GM12878 (cell line): ENCODE results near the gene ITPR2. TPM values are rescaled to one million over a fixed set of nuclear protein-coding genes. Genes with fewer than 3 reads are reported as not detected.

ENCODE experiments used
- ATAC-seq: fragments of 200-7000 bp; cut with Tn5 transposase; 3 replicates; pipeline ENCODE4 v1.9.1; 2020; ENCODE audit warnings: mild to moderate bottlenecking, moderate library complexity
- BruUV-seq: library from RNA; stranded (reverse); fragments of 400-500 nt; replicated peaks from 2 replicates; lab custom pipeline; 2021; lab: Mats Ljungman, UMichigan
- CTCF ChIA-PET: fragments of 300-600 bp; sonication (Branson Sonifier 250); formaldehyde crosslinking; extraction: SDS; loops from one replicate; lab custom pipeline; 2021; ENCODE audit warnings: inconsistent platforms; lab: Yijun Ruan, JAX
- POLR2A ChIA-PET: fragments of 350-600 bp; formaldehyde crosslinking; extraction: SDS; loops from one replicate; lab custom pipeline; 2021; ENCODE audit warnings: inconsistent platforms; lab: Charles Lee
- RAD21 ChIA-PET: fragments of 300-600 bp; sonication (Branson Sonifier 250); formaldehyde crosslinking; loops from one replicate; lab custom pipeline; 2023; ENCODE audit warnings: antibody characterized with exemption; ENCODE audit not compliant: unreplicated experiment; lab: Charles Lee
- SMC1A ChIA-PET: fragments of 300-600 bp; sonication (Branson Sonifier 250); formaldehyde crosslinking; loops from one replicate; lab custom pipeline; 2023; ENCODE audit not compliant: unreplicated experiment, uncharacterized antibody; lab: Charles Lee
- DNase-seq: peaks from one replicate; pipeline ENCODE4 v3.0.0-alpha.2; 2011; ENCODE audit warnings: low read depth, low spot score
- FAIRE-seq: peaks from 3 replicates; lab custom pipeline; 2011; peaks lifted over from hg19 to GRCh38; lab: Jason Lieb, UNC
- H2AFZ ChIP-seq: 2 replicates; pipeline ENCODE4 v1.6.0; 2011; ENCODE audit warnings: low read depth, low read length, control low read depth; ENCODE audit not compliant: control insufficient read depth
- H3K27ac ChIP-seq: 2 replicates; pipeline ENCODE4 v1.5.1; 2011; ENCODE audit warnings: control low read depth; ENCODE audit not compliant: control insufficient read depth, insufficient read depth
- H3K27me3 ChIP-seq, 2 experiments: replicated peaks in 1 of 2; 2 replicates each; pipeline versions ENCODE4 v1.6.0 to v1.6.1; 2011; ENCODE audit warnings: low read length in 1 of 2; ENCODE audit not compliant: control insufficient read depth in 2 of 2, insufficient read depth in 2 of 2
- H3K36me3 ChIP-seq, 2 experiments: 2 replicates each; pipeline ENCODE4 v1.5.1; 2011; ENCODE audit warnings: low read length in 1 of 2; ENCODE audit not compliant: control insufficient read depth in 2 of 2, insufficient read depth in 2 of 2
- H3K4me1 ChIP-seq: 2 replicates; pipeline ENCODE4 v1.6.1; 2011; ENCODE audit warnings: mild to moderate bottlenecking, low read length, moderate library complexity, mixed read lengths; ENCODE audit not compliant: control insufficient read depth, insufficient read depth
- H3K4me2 ChIP-seq: 2 replicates; pipeline ENCODE4 v1.6.0; 2011; ENCODE audit warnings: control low read depth; ENCODE audit not compliant: control insufficient read depth, insufficient read depth
- H3K4me3 ChIP-seq: fragments of 200-600 bp; sonication (generic); 2 replicates; pipeline ENCODE4 v1.5.1; 2016
- H3K79me2 ChIP-seq: 2 replicates; pipeline ENCODE4 v1.6.0; 2011; ENCODE audit warnings: low read length; ENCODE audit not compliant: control insufficient read depth, insufficient read depth
- H3K9ac ChIP-seq: 2 replicates; pipeline ENCODE4 v1.8.0; 2011; ENCODE audit warnings: low read length, control low read depth, mixed read lengths; ENCODE audit not compliant: control insufficient read depth, insufficient read depth
- H3K9me3 ChIP-seq: replicated peaks from 3 replicates; pipeline ENCODE4 v1.5.1; 2011; ENCODE audit warnings: mild to moderate bottlenecking, low read length; ENCODE audit not compliant: control insufficient read depth, insufficient read depth
- H4K20me1 ChIP-seq: 2 replicates; pipeline ENCODE4 v1.6.0; 2011; ENCODE audit not compliant: control insufficient read depth, insufficient read depth
- CBX3 ChIP-seq: fragments of 200-600 bp; sonication (generic); IDR thresholded peaks from 2 replicates; pipeline ENCODE4 v1.6.1; 2016; ENCODE audit warnings: low read depth, borderline replicate concordance
- CBX5 ChIP-seq: sonication (generic); IDR thresholded peaks from 2 replicates; pipeline ENCODE4 v1.6.1; 2016; ENCODE audit warnings: low read depth, moderate library complexity, mild to moderate bottlenecking, inconsistent platforms
- CHD2 ChIP-seq: IDR thresholded peaks from 2 replicates; pipeline ENCODE4 v1.6.1; 2011; ENCODE audit warnings: low read depth, low read length, improper control_type of control experiment, borderline replicate concordance
- CHD4 ChIP-seq: fragments of 200-600 bp; sonication (generic); IDR thresholded peaks from 2 replicates; pipeline ENCODE4 v1.6.1; 2016; ENCODE audit warnings: mild to moderate bottlenecking
- ETV6 ChIP-seq, 2 experiments: fragments of 450-650 bp in 1 of 2; IDR thresholded peaks in 1 of 2; conservative IDR thresholded peaks in 1 of 2; 2 replicates each; pipeline ENCODE4 v1.6.1; 2014; ENCODE audit warnings: antibody characterized with exemption in 1 of 2, borderline replicate concordance in 1 of 2, low read depth in 1 of 2, mild to moderate bottlenecking in 1 of 2, moderate library complexity in 1 of 2
- EZH2 ChIP-seq: IDR thresholded peaks from 2 replicates; pipeline ENCODE4 v1.6.1; 2012; ENCODE audit warnings: low read depth, mild to moderate bottlenecking, control low read depth, inconsistent platforms, low read length, borderline replicate concordance; ENCODE audit not compliant: control insufficient read depth
- HCFC1 ChIP-seq: fragments of 150-350 bp; IDR thresholded peaks from 2 replicates; pipeline ENCODE4 v1.6.1; 2014; ENCODE audit warnings: low read length
- HDAC2 ChIP-seq: fragments of 200-600 bp; sonication (generic); IDR thresholded peaks from 2 replicates; pipeline ENCODE4 v1.6.1; 2017
- HSF1 ChIP-seq: fragments of 150-350 bp; IDR thresholded peaks from 2 replicates; pipeline ENCODE4 v1.6.1; 2014; ENCODE audit warnings: mild to moderate bottlenecking, low read depth, low read length
- JUND ChIP-seq: IDR thresholded peaks from 2 replicates; pipeline ENCODE4 v1.6.1; 2012; ENCODE audit warnings: low read depth, mild to moderate bottlenecking, low read length, improper control_type of control experiment, moderate library complexity
- MTA3 ChIP-seq: IDR thresholded peaks from 2 replicates; pipeline ENCODE4 v1.6.1; 2012; ENCODE audit warnings: low read length, inconsistent platforms, borderline replicate concordance
- NFYA ChIP-seq: IDR thresholded peaks from 2 replicates; pipeline ENCODE4 v1.6.1; 2011; ENCODE audit warnings: low read depth, mild to moderate bottlenecking, low read length, improper control_type of control experiment, borderline replicate concordance
- NFYB ChIP-seq: IDR thresholded peaks from 2 replicates; pipeline ENCODE4 v1.6.1; 2011; ENCODE audit warnings: low read depth, mild to moderate bottlenecking, low read length, improper control_type of control experiment, moderate library complexity; ENCODE audit not compliant: insufficient read depth
- NR2C2 ChIP-seq: IDR thresholded peaks from 2 replicates; pipeline ENCODE4 v1.6.1; 2011; ENCODE audit warnings: borderline replicate concordance, low read depth; ENCODE audit not compliant: control insufficient read depth, insufficient read length
- SIX5 ChIP-seq: IDR thresholded peaks from 2 replicates; pipeline ENCODE4 v1.6.1; 2011; ENCODE audit warnings: mild to moderate bottlenecking, low read depth, low read length, moderate library complexity; ENCODE audit not compliant: severe bottlenecking
- SRF ChIP-seq, 2 experiments: IDR thresholded peaks; 2 replicates each; pipeline ENCODE4 v1.6.1; 2011; ENCODE audit warnings: low read depth in 2 of 2, low read length in 2 of 2, mild to moderate bottlenecking in 1 of 2, moderate library complexity in 1 of 2
- TCF12 ChIP-seq: IDR thresholded peaks from 2 replicates; pipeline ENCODE4 v1.6.1; 2011; ENCODE audit warnings: low read depth, mild to moderate bottlenecking, low read length
- WGBS: methylation state at CpG from one replicate; pipeline ENCODE4 v1.1.6; 2016; ENCODE audit warnings: low lambda C conversion rate; ENCODE audit not compliant: insufficient replicate concordance, insufficient coverage; ENCODE audit errors: missing lambda C conversion rate; 5-methylcytosine and 5-hydroxymethylcytosine counted together
- in situ Hi-C: fragments of 300-500 bp; cut with MboI; formaldehyde crosslinking; loops from 9 replicates; pipeline ENCODE4 v1.14.3; 2018; ENCODE audit warnings: mixed read lengths
- intact Hi-C: fragments of 100-400 bp; cut with micrococcal nuclease; formaldehyde crosslinking; loops from one replicate; pipeline ENCODE4 v1.14.2; 2022; ENCODE audit not compliant: unreplicated experiment
- polyA plus RNA-seq, 11 experiments: library from polyadenylated mRNA; depleted of rRNA in 4 of 11; unstranded in 6 of 11; stranded (reverse) in 5 of 11; fragments of >200 nt; fragmentation: Nextera tagmentation in 4 of 11; fragmentation: Illumina TruSeq in 1 of 11; extraction: Ambion mirVana in 4 of 11; extraction: Trizol in 1 of 11; gene quantifications; 1 replicate in 1 of 11; 2 replicates in 10 of 11; pipeline versions ENCODE4 v1.2.1 to v1.2.3, GENCODE V29; 2011 to 2016; ENCODE audit warnings: inconsistent platforms in 2 of 11, missing spikeins in 2 of 11, low read depth in 1 of 11
- total RNA-seq, 4 experiments: library from RNA; depleted of rRNA in 3 of 4; stranded (reverse); fragments of >200 nt in 3 of 4; fragmentation: Illumina TruSeq in 1 of 4; extraction: Trizol in 1 of 4; gene quantifications; 2 replicates each; pipeline versions ENCODE4 v1.2.1 to v1.2.3, GENCODE V29; 2013 to 2021
- TF ChIP-seq, protein P1 (sequence below): IDR thresholded peaks from 2 replicates; pipeline ENCODE4 v1.6.1; 2012; ENCODE audit warnings: low read depth, low read length, improper control_type of control experiment
- TF ChIP-seq, protein P2 (sequence below): IDR thresholded peaks from 2 replicates; pipeline ENCODE4 v1.6.1; 2012; ENCODE audit warnings: low read depth, low read length, improper control_type of control experiment

ITPR2 gene
- total and polyA plus RNA-seq, 10 of the 15 experiments (the other 5 are each of a cell fraction or from before 2014, with no cell fraction given) = 7.5 to 76.2 (median 47.1) TPM

DNA sequence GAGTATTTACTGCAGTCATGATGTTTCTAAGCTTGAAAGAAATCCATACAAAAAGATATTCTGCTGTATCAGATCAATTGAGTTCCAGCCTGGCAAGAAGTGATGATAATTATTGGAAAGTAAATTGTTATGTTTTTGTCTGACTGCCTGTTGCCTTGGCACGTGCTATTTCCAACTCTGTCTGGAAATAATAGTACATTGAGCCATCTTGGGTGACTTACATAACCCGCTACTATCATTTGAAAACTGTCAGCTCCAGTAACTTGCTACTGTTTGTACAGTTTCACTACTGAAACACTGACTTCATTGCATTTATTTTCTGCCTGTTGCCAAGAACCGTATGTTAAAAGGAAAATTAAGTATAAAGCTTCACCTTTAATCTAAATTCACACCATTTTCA lies 318.6 kb downstream of the ITPR2 start (continued):
- TF ChIP-seq NFYB (no peak), HCFC1 (no peak), ETV6 (conservative IDR thresholded peaks at IDR 0.05 in 1 of 2, IDR thresholded peaks at IDR 0.05 in 1 of 2; ENCODE audit: borderline replicate concordance in 1 of 2, low read depth in 1 of 2) (peak in 1 of 2 experiments; percentile 61; a peak in 1 of 4 replicates)

GRCh38 chr12:26513363-26514043 lies 319.5 kb downstream of the ITPR2 start:
- no peaks in the 10 kb centered on the region for H3K36me3 ChIP-seq
- H3K4me3 ChIP-seq = no peak overlapping the region
- no peak overlapping the region for H2AFZ ChIP-seq
- WGBS = 98% methylated on average over 4 of the region's 4 CpGs
- H3K27me3 ChIP-seq = no peaks in the 10 kb centered on the region
- RAD21 ChIA-PET = no interaction called here
- in situ Hi-C loops (no loop called here), intact Hi-C loops (no loop called here)
- POLR2A ChIA-PET = interaction anchor here (2.0 kb wide), 1 partner anchor 40 kb away, joined by 5 read pairs; no protein-coding TSS in a partner anchor
- H3K27ac ChIP-seq = no peak overlapping the region
- SMC1A ChIA-PET = interaction anchor here (0.7 to 1.7 kb wide), 5 partner anchors 9 to 394 kb away, joined by 3 to 6 read pairs (median 4); no protein-coding TSS in a partner anchor
- H3K79me2 ChIP-seq = no peaks in the 10 kb centered on the region
- no peaks in the 10 kb centered on the region for H3K4me1 ChIP-seq
- no peaks in the 10 kb centered on the region for H3K9me3 ChIP-seq
- no peaks in the 10 kb centered on the region for H4K20me1 ChIP-seq
- no peak for ATAC-seq
- no peak for DNase-seq
- CTCF ChIA-PET = interaction anchor here (0.6 to 2.4 kb wide), 6 partner anchors 10 to 367 kb away, joined by 3 to 8 read pairs (median 4); no protein-coding TSS in a partner anchor
- no peak overlapping the region for H3K4me2 ChIP-seq
- no peak overlapping the region for H3K9ac ChIP-seq
- FAIRE-seq = peak; percentile 44
- BruUV-seq = no TSS peak
- TF ChIP-seq NFYA (no peak), NR2C2 (no peak), EZH2 (no peak), HSF1 (no peak), JUND (no peak), SRF (IDR thresholded peaks at IDR 0.05; ENCODE audit: low read depth in 2 of 2, low read length in 2 of 2) (no peak), CBX3 (no peak), CHD2 (no peak), MTA3 (no peak), HDAC2 (no peak), CBX5 (no peak), SIX5 (no peak), TCF12 (no peak), CHD4 (no peak)
- TF ChIP-seq, protein P1, sequence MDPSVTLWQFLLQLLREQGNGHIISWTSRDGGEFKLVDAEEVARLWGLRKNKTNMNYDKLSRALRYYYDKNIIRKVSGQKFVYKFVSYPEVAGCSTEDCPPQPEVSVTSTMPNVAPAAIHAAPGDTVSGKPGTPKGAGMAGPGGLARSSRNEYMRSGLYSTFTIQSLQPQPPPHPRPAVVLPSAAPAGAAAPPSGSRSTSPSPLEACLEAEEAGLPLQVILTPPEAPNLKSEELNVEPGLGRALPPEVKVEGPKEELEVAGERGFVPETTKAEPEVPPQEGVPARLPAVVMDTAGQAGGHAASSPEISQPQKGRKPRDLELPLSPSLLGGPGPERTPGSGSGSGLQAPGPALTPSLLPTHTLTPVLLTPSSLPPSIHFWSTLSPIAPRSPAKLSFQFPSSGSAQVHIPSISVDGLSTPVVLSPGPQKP = no peak
- TF ChIP-seq, protein P2, sequence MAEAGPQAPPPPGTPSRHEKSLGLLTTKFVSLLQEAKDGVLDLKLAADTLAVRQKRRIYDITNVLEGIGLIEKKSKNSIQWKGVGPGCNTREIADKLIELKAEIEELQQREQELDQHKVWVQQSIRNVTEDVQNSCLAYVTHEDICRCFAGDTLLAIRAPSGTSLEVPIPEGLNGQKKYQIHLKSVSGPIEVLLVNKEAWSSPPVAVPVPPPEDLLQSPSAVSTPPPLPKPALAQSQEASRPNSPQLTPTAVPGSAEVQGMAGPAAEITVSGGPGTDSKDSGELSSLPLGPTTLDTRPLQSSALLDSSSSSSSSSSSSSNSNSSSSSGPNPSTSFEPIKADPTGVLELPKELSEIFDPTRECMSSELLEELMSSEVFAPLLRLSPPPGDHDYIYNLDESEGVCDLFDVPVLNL = no peak
